Stomach (tissue), 4 donors: Measurements from ENCODE around the gene VMO1.

ENCODE experiments used
- CTCF ChIP-seq, 7 experiments: fragments of 450-650 bp in 4 of 7; fragments of 200-600 bp in 3 of 7; sonication (generic) in 3 of 7; IDR thresholded peaks; one replicate each; pipeline ENCODE4 v1.5.1; 2016 to 2019; ENCODE audit warnings: antibody characterized with exemption in 7 of 7, control low read depth in 2 of 7, mild to moderate bottlenecking in 1 of 7
- EP300 ChIP-seq: sonication (generic); formaldehyde crosslinking; IDR thresholded peaks from one replicate; pipeline ENCODE4 v1.6.1; 2017; ENCODE audit warnings: antibody characterized with exemption
- POLR2A ChIP-seq, 4 donors: fragments of 450-650 bp; IDR thresholded peaks; one replicate each; pipeline ENCODE4 v1.6.1; 2016; ENCODE audit warnings: antibody characterized with exemption in 4 of 4, control low read depth in 2 of 4, mild to moderate bottlenecking in 1 of 4, moderate library complexity in 1 of 4
- POLR2AphosphoS5 ChIP-seq, 3 donors: sonication (generic); formaldehyde crosslinking; IDR thresholded peaks; one replicate each; pipeline ENCODE4 v1.6.1; 2016; ENCODE audit warnings: antibody characterized with exemption in 3 of 3

GRCh38 chr17:4759776-4760236 lies 26.4 kb downstream of the VMO1 start:
- TF ChIP-seq CTCF (IDR thresholded peaks at IDR 0.05) = no peak
- no peak for TF ChIP-seq POLR2A (IDR thresholded peaks at IDR 0.05)
- no peak for TF ChIP-seq POLR2AphosphoS5 (IDR thresholded peaks at IDR 0.05)
- TF ChIP-seq EP300 = no peak
